Ascending aorta (tissue), 2 donors: ENCODE data around the gene GLIS2. TPM values are rescaled to one million over a fixed set of nuclear protein-coding genes. Genes with fewer than 3 reads are reported as not detected.

Source experiments
- DNase-seq, 2 donors: peaks; one replicate each; pipeline ENCODE4 v3.0.0-alpha.2; 2019; ENCODE audit warnings: low spot score in 2 of 2
- H3K27ac ChIP-seq, 2 donors: fragments of 200-600 bp; sonication (generic); one replicate each; pipeline ENCODE4 v1.5.1; 2016 to 2017; ENCODE audit warnings: mild to moderate bottlenecking in 1 of 2
- H3K27me3 ChIP-seq: fragments of 200-600 bp; sonication (generic); one replicate; pipeline ENCODE4 v1.5.1; 2017
- H3K36me3 ChIP-seq, 2 donors: fragments of 200-600 bp; sonication (generic); one replicate each; pipeline ENCODE4 v1.5.1; 2016
- H3K4me1 ChIP-seq, 2 donors: fragments of 200-600 bp; sonication (generic); one replicate each; pipeline ENCODE4 v1.5.1; 2016 to 2017; ENCODE audit warnings: mild to moderate bottlenecking in 1 of 2
- H3K4me3 ChIP-seq, 2 donors: fragments of 200-600 bp; sonication (generic); one replicate each; pipeline ENCODE4 v1.5.1; 2016 to 2017; ENCODE audit warnings: mild to moderate bottlenecking in 1 of 2
- H3K9me3 ChIP-seq, 2 donors: fragments of 200-600 bp; sonication (generic); one replicate each; pipeline ENCODE4 v1.5.1; 2016
- intact Hi-C: fragments of 100-400 bp; cut with DNase I; formaldehyde crosslinking; loops from one replicate; pipeline ENCODE4 v1.15.1; 2023
- total RNA-seq: library from RNA; depleted of rRNA; stranded (reverse); fragments of >200 nt; gene quantifications from one replicate; pipeline ENCODE4 v1.1.0, GENCODE V29; 2016
- TF ChIP-seq, protein P1 (sequence below), 3 experiments: fragments of 200-600 bp in 2 of 3; fragments of 450-650 bp in 1 of 3; sonication (generic) in 2 of 3; IDR thresholded peaks; one replicate each; pipeline ENCODE4 v1.5.1; 2016 to 2019; ENCODE audit warnings: antibody characterized with exemption in 3 of 3, mild to moderate bottlenecking in 1 of 3, moderate library complexity in 1 of 3

GLIS2 gene
- total RNA-seq, 1 donor from 2014 or later = 16.8 TPM

DNA sequence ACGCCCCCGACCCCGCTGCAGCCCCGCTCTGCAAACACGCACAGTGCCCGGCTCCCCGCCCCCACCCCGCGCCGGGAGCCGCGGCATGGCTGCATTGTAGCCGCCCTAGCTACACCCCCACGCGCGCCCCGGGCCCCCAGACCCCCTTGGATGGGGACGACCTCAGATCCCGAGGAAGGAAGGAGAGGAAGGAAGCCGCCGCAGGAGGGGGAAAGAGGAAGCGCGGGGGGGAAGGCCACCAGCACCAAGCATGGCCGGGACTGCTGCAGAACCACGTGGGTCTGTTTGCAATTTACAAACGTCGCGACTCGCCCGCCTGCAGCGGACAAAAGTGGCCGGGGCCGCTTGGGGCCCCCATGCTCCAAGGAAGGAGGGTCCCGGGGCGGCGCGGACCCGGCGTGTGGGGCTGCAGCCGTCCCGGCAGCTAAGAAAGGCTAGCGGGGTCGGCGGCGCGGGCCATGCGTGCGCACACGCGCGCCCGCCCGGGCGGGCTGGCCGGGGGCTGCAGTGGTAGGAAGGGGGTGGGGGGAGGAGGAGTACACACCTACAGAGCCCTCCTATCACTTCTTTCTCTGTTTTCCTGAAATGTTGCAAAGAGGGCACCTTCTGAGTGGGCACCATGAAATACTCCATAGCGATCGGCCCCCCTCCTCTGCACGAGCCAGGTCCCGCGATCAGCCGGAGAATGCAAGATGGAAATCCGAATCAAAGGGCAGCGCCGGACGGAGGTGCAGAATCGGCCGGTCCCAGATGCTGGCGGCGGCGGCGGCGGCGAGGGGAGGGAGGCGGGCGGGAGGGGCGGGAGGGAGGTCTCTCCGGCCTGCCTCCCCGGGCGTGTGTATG is 43.5 kb upstream of the GLIS2 start:
- TF ChIP-seq, protein P1, sequence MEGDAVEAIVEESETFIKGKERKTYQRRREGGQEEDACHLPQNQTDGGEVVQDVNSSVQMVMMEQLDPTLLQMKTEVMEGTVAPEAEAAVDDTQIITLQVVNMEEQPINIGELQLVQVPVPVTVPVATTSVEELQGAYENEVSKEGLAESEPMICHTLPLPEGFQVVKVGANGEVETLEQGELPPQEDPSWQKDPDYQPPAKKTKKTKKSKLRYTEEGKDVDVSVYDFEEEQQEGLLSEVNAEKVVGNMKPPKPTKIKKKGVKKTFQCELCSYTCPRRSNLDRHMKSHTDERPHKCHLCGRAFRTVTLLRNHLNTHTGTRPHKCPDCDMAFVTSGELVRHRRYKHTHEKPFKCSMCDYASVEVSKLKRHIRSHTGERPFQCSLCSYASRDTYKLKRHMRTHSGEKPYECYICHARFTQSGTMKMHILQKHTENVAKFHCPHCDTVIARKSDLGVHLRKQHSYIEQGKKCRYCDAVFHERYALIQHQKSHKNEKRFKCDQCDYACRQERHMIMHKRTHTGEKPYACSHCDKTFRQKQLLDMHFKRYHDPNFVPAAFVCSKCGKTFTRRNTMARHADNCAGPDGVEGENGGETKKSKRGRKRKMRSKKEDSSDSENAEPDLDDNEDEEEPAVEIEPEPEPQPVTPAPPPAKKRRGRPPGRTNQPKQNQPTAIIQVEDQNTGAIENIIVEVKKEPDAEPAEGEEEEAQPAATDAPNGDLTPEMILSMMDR (IDR thresholded peaks at IDR 0.05) = no peak
- intact Hi-C loops = loop anchor here (5.0 kb wide), 2 partner anchors 45 to 145 kb away; partner anchors contain the start of genes CORO7 and GLIS2
- H3K27ac ChIP-seq = peak overlapping the region; percentile 59 to 86
- peak overlapping the region; percentile 94 to 97 for H3K4me3 ChIP-seq
- peak in 1 of 2 donors; percentile 73 for DNase-seq
- H3K4me1 ChIP-seq = peaks cover 0 to 12% of the 10 kb centered on the region in 2 donors
- H3K27me3 ChIP-seq = no peaks in the 10 kb centered on the region
- no peaks in the 10 kb centered on the region for H3K9me3 ChIP-seq
- H3K36me3 ChIP-seq = no peaks in the 10 kb centered on the region

DNA sequence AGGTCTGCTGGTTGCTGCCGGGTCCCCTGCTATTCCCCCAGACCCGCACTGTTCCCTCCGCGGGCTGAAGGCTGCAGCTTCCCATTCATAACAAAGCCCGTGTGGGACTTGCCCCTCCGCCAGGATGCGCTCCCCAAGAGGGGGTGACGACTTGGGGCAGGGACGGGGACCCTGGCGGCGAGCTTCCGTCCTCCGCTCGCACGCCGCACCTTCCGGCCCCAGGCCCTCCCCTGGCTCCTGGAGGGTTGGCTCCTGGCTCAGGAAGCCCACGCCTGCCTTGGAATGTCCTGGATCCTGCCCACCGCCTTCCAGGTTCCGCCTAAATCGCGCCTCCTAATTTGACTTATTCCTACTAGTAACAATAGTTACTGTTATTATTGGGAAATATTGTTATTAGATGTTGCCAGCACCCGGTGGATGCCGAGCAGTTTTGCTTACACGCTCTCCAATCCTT is 42.0 kb upstream of the GLIS2 start:
- Histone ChIP-seq H3K27me3 (no peaks in the 10 kb centered on the region), H3K9me3 (no peaks in the 10 kb centered on the region), H3K4me3 (peak overlapping the region; percentile 94 to 97), H3K4me1 (peaks cover 0 to 12% of the 10 kb centered on the region in 2 donors), H3K36me3 (no peaks in the 10 kb centered on the region), H3K27ac (peak overlapping the region; percentile 86 to 93)
- intact Hi-C loops = loop anchor here (2.0 to 5.0 kb wide), 3 partner anchors 17 to 143 kb away; partner anchors contain the start of genes CORO7 and GLIS2
- TF ChIP-seq, protein P1 (IDR thresholded peaks at IDR 0.05) = peak; percentile 16 to 35 (median 21)
- peak in 1 of 2 donors; percentile 78 for DNase-seq

DNA sequence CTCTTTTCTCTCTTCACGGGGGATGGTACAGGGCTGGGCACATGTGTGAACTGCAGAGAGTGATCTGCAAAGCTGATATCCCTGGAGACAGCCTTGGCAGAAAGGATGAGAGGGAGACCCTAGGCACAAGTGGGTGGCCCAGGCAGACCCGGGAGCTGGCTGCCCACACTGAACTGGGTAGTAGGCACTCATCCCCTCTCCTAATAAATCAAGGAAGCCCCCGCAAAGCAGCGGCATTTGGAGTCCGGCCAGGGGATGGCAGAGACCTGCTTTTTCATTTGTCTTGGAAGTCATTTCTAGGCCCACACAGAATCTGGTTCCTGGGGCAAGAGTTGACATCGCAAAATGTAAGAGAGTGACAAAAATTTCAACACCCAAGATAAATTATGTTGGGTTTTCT is 40.0 kb upstream of the GLIS2 start:
- DNase-seq = no peak
- no peaks in the 10 kb centered on the region for H3K9me3 ChIP-seq
- H3K4me1 ChIP-seq = peaks cover 0 to 12% of the 10 kb centered on the region in 2 donors
- H3K27me3 ChIP-seq = no peaks in the 10 kb centered on the region
- H3K27ac ChIP-seq = no peak overlapping the region
- TF ChIP-seq, protein P1 (IDR thresholded peaks at IDR 0.05) = no peak
- H3K4me3 ChIP-seq = no peak overlapping the region
- intact Hi-C loops = loop anchor here (2.0 kb wide), 1 partner anchor 15 kb away; no protein-coding TSS in a partner anchor
- H3K36me3 ChIP-seq = no peaks in the 10 kb centered on the region

DNA sequence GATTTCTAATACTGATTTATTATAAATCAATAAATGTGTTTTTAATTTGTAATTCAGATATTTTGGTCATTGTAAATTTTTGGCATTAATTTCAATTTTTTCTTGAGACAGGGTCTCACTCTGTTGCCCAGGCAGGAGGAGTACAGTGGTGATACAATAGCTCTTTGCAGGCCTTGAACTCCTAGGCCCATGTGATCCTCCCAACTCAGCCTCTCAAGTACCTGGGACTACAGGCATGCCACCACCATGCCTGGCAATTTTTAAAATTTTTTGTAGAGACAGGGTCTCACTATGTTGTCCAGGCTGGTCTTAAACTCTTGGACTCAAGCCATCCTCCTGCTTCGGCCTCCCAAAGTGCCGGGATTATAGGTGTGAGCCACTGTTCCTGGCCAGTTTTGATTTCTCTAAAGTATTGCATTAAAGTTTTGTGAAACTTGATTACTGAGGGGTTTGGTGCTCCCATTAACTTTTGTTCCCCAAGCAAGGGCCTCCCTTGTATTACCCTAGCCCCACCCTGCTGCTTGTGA is 37.8 kb upstream of the GLIS2 start:
- intact Hi-C loops = no loop called here
- Histone ChIP-seq H3K36me3 (no peaks in the 10 kb centered on the region), H3K9me3 (no peaks in the 10 kb centered on the region), H3K4me1 (peaks cover 0 to 7% of the 10 kb centered on the region in 2 donors), H3K27ac (no peak overlapping the region), H3K4me3 (no peak overlapping the region), H3K27me3 (no peaks in the 10 kb centered on the region)
- DNase-seq = no peak
- TF ChIP-seq, protein P1 (IDR thresholded peaks at IDR 0.05) = no peak

DNA sequence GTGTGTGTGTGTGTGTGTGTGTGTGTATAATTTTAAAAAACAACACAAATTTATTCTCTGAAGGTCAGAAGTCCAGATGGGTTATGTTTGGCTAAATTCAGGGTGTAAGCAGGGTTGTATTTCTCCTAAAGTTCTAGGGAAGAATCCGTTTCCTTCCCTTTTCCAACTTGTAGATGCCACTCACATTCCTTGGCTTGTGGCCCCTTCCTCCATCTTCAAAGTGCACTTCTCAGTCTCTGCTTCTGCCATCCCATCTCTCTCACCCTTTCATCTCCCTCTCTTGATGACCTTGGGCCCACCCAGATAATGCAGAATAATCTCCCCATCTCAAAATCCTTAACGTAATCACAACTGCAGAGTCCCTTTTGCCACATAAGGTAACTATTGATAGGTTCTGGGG is 35.2 kb upstream of the GLIS2 start:
- TF ChIP-seq, protein P1 (IDR thresholded peaks at IDR 0.05) = no peak
- Histone ChIP-seq H3K27ac (no peak overlapping the region), H3K9me3 (no peaks in the 10 kb centered on the region), H3K4me3 (no peak overlapping the region), H3K27me3 (no peaks in the 10 kb centered on the region), H3K4me1 (no peaks in the 10 kb centered on the region), H3K36me3 (no peaks in the 10 kb centered on the region)
- intact Hi-C loops = no loop called here
- no peak for DNase-seq
